ENCODE results near the gene KCNH6.

Gene KCNH6

GRCh38 chr17:63514477-63514876 is 8.7 kb upstream of the KCNH6 start:
- DNase-seq = no peak

- DNase-seq = no peak
Observed at GRCh38 chr17:63514974-63515373, 8.2 kb upstream of the KCNH6 start.

GRCh38 chr17:63515426-63515825 is 7.7 kb upstream of the KCNH6 start:
- no peak for DNase-seq

- no peak for DNase-seq
Observed at GRCh38 chr17:63516910-63517824, 6.0 kb upstream of the KCNH6 start.

GRCh38 chr17:63517825-63518534 is 5.2 kb upstream of the KCNH6 start:
- DNase-seq = no peak

- DNase-seq = no peak
Observed at GRCh38 chr17:63519116-63519881, 3.9 kb upstream of the KCNH6 start.

- no peak for DNase-seq
Observed at GRCh38 chr17:63519972-63520882, 2.9 kb upstream of the KCNH6 start.

- DNase-seq = no peak
Observed at GRCh38 chr17:63524051-63524450, 893 bp downstream of the KCNH6 start.

GRCh38 chr17:63525190-63525946 is 2.2 kb downstream of the KCNH6 start:
- DNase-seq = no peak

GRCh38 chr17:63526861-63527260 is 3.7 kb downstream of the KCNH6 start:
- DNase-seq = no peak

- no peak for DNase-seq
Observed at GRCh38 chr17:63528183-63528582, 5.0 kb downstream of the KCNH6 start.

GRCh38 chr17:63529711-63530556 is 6.8 kb downstream of the KCNH6 start:
- no peak for DNase-seq

GRCh38 chr17:63530557-63531021 is 7.4 kb downstream of the KCNH6 start:
- no peak for DNase-seq

GRCh38 chr17:63531022-63531965 is 8.1 kb downstream of the KCNH6 start:
- DNase-seq = no peak

- no peak for DNase-seq
Observed at GRCh38 chr17:63533433-63534077, 10.4 kb downstream of the KCNH6 start.

GRCh38 chr17:63534078-63534570 is 11.0 kb downstream of the KCNH6 start:
- DNase-seq = no peak

GRCh38 chr17:63534816-63535455 is 11.8 kb downstream of the KCNH6 start:
- DNase-seq = no peak

GRCh38 chr17:63535640-63536039 is 12.5 kb downstream of the KCNH6 start:
- DNase-seq = no peak

Measured in cerebellar nuclear complex (tissue), 1 donor.